Muscle of leg (tissue), 11 donors: ENCODE measurements around the gene MRPS34. TPM values are rescaled to one million over a fixed set of nuclear protein-coding genes. Genes with fewer than 3 reads are reported as not detected.

Experiments used
- DNase-seq: peaks from one replicate; pipeline ENCODE4 v3.0.0; 2013
- H3K27ac ChIP-seq: one replicate; pipeline ENCODE4 v1.5.1; 2013; ENCODE audit warnings: mild to moderate bottlenecking, low read length, control low read depth
- H3K27me3 ChIP-seq: one replicate; pipeline ENCODE4 v1.6.1; 2013; ENCODE audit warnings: low read length; ENCODE audit not compliant: control insufficient read depth, insufficient read depth
- H3K36me3 ChIP-seq: one replicate; pipeline ENCODE4 v1.6.1; 2013; ENCODE audit warnings: low read length; ENCODE audit not compliant: control insufficient read depth, insufficient read depth
- H3K4me1 ChIP-seq: one replicate; pipeline ENCODE4 v1.6.1; 2013; ENCODE audit warnings: low read length; ENCODE audit not compliant: control insufficient read depth, insufficient read depth
- H3K4me3 ChIP-seq: one replicate; pipeline ENCODE4 v1.5.1; 2013; ENCODE audit warnings: low read length, control low read depth
- H3K9me3 ChIP-seq: replicated peaks from 2 replicates; pipeline ENCODE4 v1.6.1; 2013; ENCODE audit warnings: low read depth, low read length; ENCODE audit not compliant: control insufficient read depth
- WGBS: methylation state at CpG from one replicate; pipeline ENCODE4 v1.1.5; 2013; ENCODE audit warnings: missing lambda C conversion rate; ENCODE audit not compliant: insufficient coverage; 5-methylcytosine and 5-hydroxymethylcytosine counted together
- polyA plus RNA-seq, 8 donors: library from polyadenylated mRNA; unstranded; fragments of 120-200 nt; gene quantifications; one replicate each; pipeline versions ENCODE4 v1.2.1 to v1.2.3, GENCODE V29; 2013; ENCODE audit warnings: inconsistent platforms in 1 of 8, low replicate concordance in 1 of 8; ENCODE audit not compliant: insufficient read length in 8 of 8, insufficient read depth in 1 of 8
- total RNA-seq: library from RNA; stranded (reverse); fragments of 120-200 nt; gene quantifications from one replicate; pipeline ENCODE4 v1.2.4, GENCODE V29; 2013

MRPS34 gene
- total and polyA plus RNA-seq, 9 donors: 44.7 to 57.8 (median 49.6) TPM

DNA sequence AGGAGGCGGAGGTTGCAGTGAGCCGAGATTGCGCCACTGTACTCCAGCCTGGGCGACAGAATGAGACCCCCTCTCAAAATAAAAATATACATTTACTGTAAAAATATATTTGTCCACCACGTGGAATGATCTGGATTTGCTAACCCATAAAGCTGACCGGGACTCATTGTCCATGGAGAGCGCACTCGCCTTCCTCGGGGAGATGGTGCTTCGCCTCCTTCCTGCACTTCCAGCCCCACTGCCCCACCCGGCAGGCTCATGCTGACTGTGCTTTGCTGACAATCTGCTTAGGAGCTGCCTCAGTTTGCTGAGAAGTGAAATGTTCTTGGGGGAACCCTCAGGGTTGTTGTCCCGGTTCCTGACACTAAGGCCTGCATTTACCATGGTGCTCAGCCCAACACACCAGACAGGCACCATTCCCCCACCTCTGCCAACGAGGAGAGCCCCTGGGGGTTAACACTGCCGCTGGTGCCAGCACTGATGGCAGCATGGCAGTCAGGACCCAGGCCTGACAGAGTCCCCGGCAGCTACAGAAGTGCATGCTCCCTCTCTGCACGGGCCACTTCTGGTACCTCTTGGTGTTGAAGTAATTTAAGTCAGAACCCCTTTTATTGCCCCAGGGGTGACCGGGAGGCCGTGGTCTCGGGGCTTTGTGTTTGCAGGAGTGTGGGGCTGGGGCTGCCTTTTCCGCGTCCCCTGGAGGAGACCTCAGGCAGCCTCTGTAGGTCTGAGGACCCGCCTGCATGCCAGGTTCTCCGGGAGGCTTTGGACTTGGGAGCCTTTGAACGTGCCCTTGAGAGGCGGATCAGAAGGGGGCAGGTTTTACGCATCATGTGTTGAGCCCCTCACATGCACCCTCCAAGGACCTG is 12.3 kb upstream of the MRPS34 start:
- H3K27me3 ChIP-seq: no peaks in the 10 kb centered on the region
- H3K4me1 ChIP-seq: peaks cover 17% of the 10 kb centered on the region
- no peak for DNase-seq
- H3K4me3 ChIP-seq: no peak overlapping the region
- peaks cover 58% of the 10 kb centered on the region for H3K36me3 ChIP-seq
- H3K9me3 ChIP-seq: no peaks in the 10 kb centered on the region
- no peak overlapping the region for H3K27ac ChIP-seq
- WGBS: 86% methylated on average over 16 of the region's 26 CpGs

DNA sequence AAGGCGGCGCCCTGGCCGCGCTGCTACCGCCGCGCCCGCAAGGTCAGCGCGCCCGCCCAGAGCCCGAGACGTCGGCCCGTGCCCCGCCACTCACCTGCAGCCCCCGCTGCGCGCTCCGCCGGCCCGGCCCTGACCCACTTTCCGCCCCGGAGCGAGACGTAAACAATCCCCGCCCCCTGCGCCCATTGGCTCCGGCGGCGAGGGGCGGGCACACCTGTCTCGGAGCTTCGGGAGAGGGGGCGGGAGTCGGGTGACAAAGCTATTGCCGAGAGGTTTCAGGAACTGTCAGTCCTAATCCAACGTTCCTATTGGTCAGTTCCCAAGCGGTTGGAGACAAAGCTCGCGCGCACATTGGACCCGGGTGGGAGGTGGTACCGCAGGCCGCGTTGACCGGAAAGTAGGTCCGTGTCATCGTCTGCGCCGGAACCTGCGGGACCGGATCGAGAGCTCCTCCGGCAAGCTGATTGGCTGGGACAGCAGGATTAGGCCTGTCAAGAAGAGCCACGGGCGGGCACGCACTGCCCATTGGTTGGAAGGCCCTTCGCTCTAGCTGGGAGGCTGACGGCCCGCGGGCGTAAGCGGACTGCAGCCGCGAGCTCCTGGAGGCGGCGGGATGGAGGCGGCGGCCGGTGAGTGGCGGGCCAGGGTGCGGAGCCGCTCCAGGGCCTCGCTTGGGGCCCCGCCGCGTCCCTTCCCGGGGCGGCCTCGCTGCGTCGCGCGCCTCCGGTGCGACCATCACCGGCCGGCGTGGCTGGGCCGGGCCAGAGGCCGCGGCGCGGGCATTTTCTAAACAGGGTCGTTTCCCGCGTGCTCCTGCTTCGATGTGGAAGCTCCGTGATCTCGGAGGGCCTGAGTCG is 9.7 kb upstream of the MRPS34 start, which contains the start of the genes NUBP2 and SPSB3:
NUBP2 (plus strand) TSS at position 553 of the 857 bp plus-strand sequence; CDS start at position 614, 61 bp downstream.
SPSB3 (minus strand) TSS at position 164 of the 857 bp plus-strand sequence. CDS start 1,088 bp downstream, outside the sequence.
- H3K36me3 ChIP-seq: peaks cover 59% of the 10 kb centered on the region
- WGBS: under 1% methylated on average over 96 of the region's 102 CpGs

DNA sequence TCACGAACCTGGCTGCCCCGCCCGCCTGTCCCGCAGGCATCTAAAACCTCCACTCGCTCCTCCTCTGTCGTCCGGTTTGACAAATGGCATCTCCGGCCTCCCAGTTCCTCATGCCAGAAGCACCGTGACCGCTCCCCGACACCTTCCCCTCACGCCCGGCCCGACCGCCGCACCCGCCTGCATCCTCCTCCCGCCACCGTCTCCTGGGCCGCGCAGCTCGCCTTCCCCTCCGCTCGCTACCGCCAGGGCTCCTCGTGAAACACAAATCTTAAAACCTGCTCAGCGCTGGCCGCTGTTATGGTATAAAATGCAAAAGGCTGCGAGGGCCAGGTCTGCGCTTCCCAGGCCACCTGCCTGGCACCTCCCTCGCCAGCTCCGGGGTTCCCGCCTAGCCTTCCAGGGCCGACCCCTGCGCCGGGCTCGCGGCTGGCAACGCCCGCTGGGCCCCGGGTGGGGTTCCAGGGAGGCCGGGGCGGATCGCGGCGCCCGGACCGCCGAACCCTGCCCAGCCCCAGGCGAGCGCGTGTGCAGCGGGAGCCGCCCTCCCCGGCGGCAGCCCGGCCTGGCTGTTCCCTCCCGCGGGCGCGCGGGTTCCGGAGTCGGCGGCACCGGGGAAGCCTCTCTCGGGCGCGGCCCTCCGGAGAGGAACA is 8.9 kb upstream of the MRPS34 start:
- Histone ChIP-seq H3K36me3 (peaks cover 58% of the 10 kb centered on the region), H3K9me3 (no peaks in the 10 kb centered on the region), H3K27me3 (no peaks in the 10 kb centered on the region), H3K4me1 (peaks cover 19% of the 10 kb centered on the region), H3K27ac (peak overlapping the region; percentile 1), H3K4me3 (peak overlapping the region; percentile 71)
- peak; percentile 28 for DNase-seq
- under 1% methylated on average over 64 of the region's 70 CpGs for WGBS

More for the DNA sequence above, 9.7 kb upstream of the MRPS34 start, which contains the start of the genes NUBP2 and SPSB3:
- peaks cover 19% of the 10 kb centered on the region for H3K4me1 ChIP-seq
- H3K9me3 ChIP-seq: no peaks in the 10 kb centered on the region
- H3K27me3 ChIP-seq: no peaks in the 10 kb centered on the region
- DNase-seq: peak; percentile 100
- H3K4me3 ChIP-seq: peak within 1 kb of the TSS; percentile 77
- peak within 1 kb of the TSS; percentile 62 for H3K27ac ChIP-seq

DNA sequence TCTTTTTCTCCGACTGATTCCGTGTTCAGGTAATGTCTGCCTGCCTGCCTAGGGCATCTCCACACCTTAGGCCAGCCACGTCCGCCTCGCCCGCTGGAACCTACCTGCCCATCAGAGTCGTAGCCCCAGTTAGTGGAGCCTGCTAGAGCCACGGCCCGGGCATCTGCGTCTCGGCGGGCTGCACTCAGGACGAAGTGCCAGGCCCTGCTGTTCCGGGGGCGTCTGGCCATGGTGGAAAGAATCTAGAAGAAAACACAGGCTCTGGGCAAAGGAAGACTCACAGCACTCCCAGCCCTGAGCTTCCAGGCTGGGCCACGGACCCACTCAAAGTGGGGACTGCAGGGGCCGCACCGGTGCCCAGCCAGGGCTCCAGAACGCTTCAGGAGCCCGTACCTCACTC is 8.3 kb upstream of the MRPS34 start:
- H3K27ac ChIP-seq: no peak overlapping the region

DNA sequence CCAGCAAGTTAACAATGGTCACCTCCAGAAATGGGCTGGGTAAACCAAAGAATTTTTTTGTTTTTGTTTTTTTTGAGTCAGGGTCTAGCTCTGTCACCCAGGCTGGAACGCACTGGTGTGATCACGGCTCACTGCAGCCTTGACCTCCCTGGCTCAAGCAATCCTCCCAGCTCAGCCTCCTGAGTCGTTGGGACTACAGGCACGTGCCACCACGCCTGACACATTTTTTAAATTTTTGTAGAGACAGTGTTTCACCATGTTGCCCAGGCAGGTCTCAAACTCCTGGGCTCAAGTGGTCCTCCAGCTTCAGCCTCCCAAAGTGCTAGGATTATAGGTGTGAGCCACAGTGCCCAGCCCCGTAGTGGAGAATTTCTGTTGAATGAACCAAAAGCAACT is 7.7 kb upstream of the MRPS34 start:
- H3K4me3 ChIP-seq: no peak overlapping the region

More for the DNA sequence above, 8.3 kb upstream of the MRPS34 start:
- Histone ChIP-seq H3K36me3 (peaks cover 58% of the 10 kb centered on the region), H3K27me3 (no peaks in the 10 kb centered on the region), H3K4me1 (peaks cover 19% of the 10 kb centered on the region), H3K4me3 (peak overlapping the region; percentile 71), H3K9me3 (no peaks in the 10 kb centered on the region)
- no peak for DNase-seq
- WGBS: 78% methylated on average over 20 of the region's 20 CpGs

DNA sequence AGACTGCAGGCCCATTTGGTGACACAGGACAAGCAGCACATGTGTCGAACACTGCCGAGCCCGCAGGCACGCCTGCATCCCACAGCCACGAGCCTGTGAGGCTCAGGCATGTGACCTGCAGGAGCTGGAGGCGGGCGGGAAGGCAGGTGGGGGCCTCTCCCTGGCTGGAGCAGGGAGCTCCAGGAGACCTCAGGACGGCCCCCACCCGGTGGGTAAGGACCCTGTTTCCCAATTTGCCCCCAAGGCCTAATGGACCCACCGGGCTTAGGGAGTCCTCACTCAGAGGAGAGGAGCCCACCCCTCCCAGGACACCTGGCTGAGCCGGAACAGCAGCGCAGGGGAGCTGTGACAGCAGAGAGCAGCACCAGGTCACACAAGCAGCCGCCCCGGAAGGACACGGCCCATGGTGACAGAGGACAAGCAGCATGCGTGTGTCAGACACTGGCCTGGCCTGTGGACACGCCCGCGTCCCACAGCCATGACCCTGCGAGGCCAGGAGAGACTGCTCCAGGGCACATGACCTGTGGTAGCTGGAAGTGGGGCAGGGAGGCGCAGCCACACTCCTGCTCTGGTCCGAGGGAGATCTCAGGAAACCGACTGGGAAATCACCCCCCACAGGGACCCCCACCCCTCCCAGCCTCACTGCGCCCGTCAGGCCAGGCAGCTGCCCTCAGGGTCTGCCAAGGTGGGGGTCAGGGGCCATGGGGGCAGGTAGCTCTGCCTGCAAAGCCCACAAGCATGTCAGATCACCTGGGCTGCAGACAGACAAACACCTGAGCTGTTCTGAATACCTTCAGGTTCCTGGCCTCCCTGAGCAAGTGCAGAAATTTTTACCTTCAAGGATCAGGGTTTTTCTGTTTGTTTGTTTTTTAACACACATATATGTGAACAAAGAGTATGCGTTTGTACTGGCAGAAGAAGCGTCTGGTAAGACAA is 7.1 kb upstream of the MRPS34 start:
- 83% methylated on average over 17 of the region's 27 CpGs for WGBS
- H3K4me3 ChIP-seq: no peak overlapping the region
- peaks cover 19% of the 10 kb centered on the region for H3K4me1 ChIP-seq
- H3K27ac ChIP-seq: no peak overlapping the region
- peaks cover 58% of the 10 kb centered on the region for H3K36me3 ChIP-seq
- H3K27me3 ChIP-seq: no peaks in the 10 kb centered on the region
- no peak for DNase-seq
- H3K9me3 ChIP-seq: no peaks in the 10 kb centered on the region

More for the DNA sequence above, 7.7 kb upstream of the MRPS34 start:
- Histone ChIP-seq H3K27ac (no peak overlapping the region), H3K9me3 (no peaks in the 10 kb centered on the region), H3K36me3 (peaks cover 58% of the 10 kb centered on the region), H3K27me3 (no peaks in the 10 kb centered on the region), H3K4me1 (peaks cover 19% of the 10 kb centered on the region)
- WGBS: 98% methylated on average over 4 of the region's 6 CpGs
- DNase-seq: no peak

DNA sequence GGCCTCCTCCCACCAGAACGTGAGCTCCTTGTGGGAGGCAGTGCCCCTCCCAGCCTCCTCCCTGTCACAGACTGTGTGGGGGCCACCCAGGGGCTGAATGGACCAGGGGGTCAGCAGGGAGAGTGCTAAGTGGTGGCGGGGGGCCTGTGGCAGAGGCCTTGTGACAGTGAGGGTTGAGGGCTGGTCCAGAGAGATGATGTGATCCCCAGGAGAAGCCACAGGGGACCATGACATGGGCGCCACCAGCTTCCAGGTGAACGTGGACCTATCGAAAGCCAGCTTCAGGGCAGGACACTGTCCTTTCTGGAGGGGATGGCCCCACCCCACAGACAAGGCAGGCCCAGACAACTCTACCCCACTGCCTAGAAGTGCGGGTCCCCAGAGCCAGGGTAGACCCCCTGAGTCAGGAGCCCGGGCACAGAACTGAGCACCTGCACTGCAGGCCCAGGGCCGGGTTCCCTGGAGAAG is 6.3 kb upstream of the MRPS34 start:
- Histone ChIP-seq H3K9me3 (no peaks in the 10 kb centered on the region), H3K27ac (no peak overlapping the region), H3K27me3 (no peaks in the 10 kb centered on the region), H3K4me3 (no peak overlapping the region), H3K36me3 (peaks cover 60% of the 10 kb centered on the region), H3K4me1 (peaks cover 24% of the 10 kb centered on the region)
- WGBS: 85% methylated on average over 7 of the region's 8 CpGs
- DNase-seq: no peak

DNA sequence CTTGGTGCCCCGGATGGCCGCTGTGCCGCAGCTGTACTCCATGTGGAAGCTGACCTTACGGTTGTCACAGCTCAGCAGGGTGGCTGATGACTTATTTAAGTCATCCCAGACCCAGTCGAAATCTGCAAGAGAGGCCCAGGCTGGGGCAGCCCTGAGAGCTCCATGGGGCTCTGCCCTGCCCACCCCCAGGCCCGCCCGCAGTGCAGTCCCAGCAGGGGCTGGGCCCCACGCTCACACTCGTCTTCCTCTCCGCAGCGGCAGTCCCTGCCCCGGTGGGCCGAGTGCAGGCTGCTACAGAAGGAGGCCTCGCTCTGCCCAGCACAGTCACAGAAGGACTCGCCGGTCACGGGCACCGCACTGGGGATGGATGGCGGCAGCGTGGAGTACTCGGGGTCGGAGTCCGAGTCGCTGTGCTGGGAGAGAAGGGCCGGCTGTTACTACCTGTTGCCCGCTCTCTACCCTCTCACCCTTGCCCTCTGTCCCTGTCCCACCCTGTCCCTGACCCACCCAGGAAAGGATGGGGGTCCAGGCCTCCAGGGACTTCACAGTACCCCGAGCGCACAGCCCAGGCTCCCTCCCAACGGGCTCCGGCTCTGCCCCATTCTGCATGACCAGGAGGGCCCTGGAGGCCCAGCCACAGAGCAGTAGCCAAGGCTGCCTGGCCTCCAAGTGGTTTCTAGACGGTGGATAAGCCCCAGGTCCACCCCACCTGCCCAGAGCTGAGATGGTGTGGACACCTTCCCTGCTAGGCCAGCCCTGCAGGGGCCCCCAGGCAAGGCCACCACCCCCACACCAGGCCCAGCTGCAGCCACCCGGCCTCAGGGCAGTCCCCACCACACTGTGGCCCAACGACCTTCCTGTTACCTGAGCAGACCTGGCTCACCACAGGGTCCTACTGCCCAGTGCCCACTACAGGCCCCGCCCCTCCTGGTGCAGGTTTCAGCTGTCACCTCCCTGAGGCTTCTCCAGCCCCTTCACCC is 5.6 kb upstream of the MRPS34 start:
- H3K4me3 ChIP-seq: no peak overlapping the region
- no peak for DNase-seq
- H3K27ac ChIP-seq: no peak overlapping the region
- WGBS: 76% methylated on average over 29 of the region's 34 CpGs
- no peaks in the 10 kb centered on the region for H3K27me3 ChIP-seq
- H3K9me3 ChIP-seq: no peaks in the 10 kb centered on the region
- H3K4me1 ChIP-seq: peaks cover 25% of the 10 kb centered on the region
- H3K36me3 ChIP-seq: peaks cover 61% of the 10 kb centered on the region
